H1 (cell line): ENCODE measurements around the gene ARHGAP4. TPM values are rescaled to one million over a fixed set of nuclear protein-coding genes. Genes with fewer than 3 reads are reported as not detected.

ENCODE experiments used
- CTCF ChIA-PET: fragments of 300-600 bp; sonication (Branson Sonifier 250); formaldehyde crosslinking; loops from one replicate; lab custom pipeline; 2021; ENCODE audit not compliant: partially characterized antibody; lab: Charles Lee
- POLR2A ChIA-PET: fragments of 300-600 bp; sonication (Branson Sonifier 250); formaldehyde crosslinking; loops from one replicate; lab custom pipeline; 2021; ENCODE audit warnings: inconsistent platforms; ENCODE audit not compliant: partially characterized antibody; lab: Charles Lee
- DNase-seq, 2 experiments: peaks; one replicate each; pipeline versions ENCODE4 v3.0.0 to v3.0.0-alpha.2; 2010 to 2022; ENCODE audit warnings: low spot score in 2 of 2, low read depth in 1 of 2, mixed read lengths in 1 of 2
- FAIRE-seq: peaks from 2 replicates; lab custom pipeline; 2011; peaks lifted over from hg19 to GRCh38; lab: Jason Lieb, UNC
- H2AFZ ChIP-seq: 2 replicates; pipeline ENCODE4 v1.8.1; 2012; ENCODE audit warnings: low read length, inconsistent platforms
- H2AK5ac ChIP-seq: 2 replicates; pipeline ENCODE4 v1.6.1; 2013; ENCODE audit warnings: low read depth, low read length
- H2BK120ac ChIP-seq: replicated peaks from 2 replicates; pipeline ENCODE3; 2013; ENCODE audit warnings: low read depth, low read length, inconsistent platforms
- H2BK12ac ChIP-seq: 2 replicates; pipeline ENCODE4 v1.6.1; 2013; ENCODE audit warnings: low read depth, low read length
- H2BK15ac ChIP-seq: 2 replicates; pipeline ENCODE4 v1.6.1; 2013; ENCODE audit warnings: low read length
- H2BK20ac ChIP-seq: 2 replicates; pipeline ENCODE4 v1.6.1; 2013; ENCODE audit warnings: low read length
- H2BK5ac ChIP-seq: 2 replicates; pipeline ENCODE4 v1.6.1; 2013; ENCODE audit warnings: low read depth, low read length
- H3K14ac ChIP-seq: 2 replicates; pipeline ENCODE4 v1.6.1; 2013; ENCODE audit warnings: inconsistent platforms; ENCODE audit not compliant: insufficient read length
- H3K18ac ChIP-seq: 2 replicates; pipeline ENCODE4 v1.6.1; 2013; ENCODE audit warnings: low read length; ENCODE audit errors: extremely low read depth
- H3K23ac ChIP-seq: 2 replicates; pipeline ENCODE4 v1.6.1; 2013; ENCODE audit warnings: inconsistent platforms; ENCODE audit not compliant: insufficient read length
- H3K23me2 ChIP-seq: 2 replicates; pipeline ENCODE4 v1.6.1; 2013; ENCODE audit warnings: low read depth, low read length
- H3K27ac ChIP-seq: 2 replicates; pipeline ENCODE4 v1.6.1; 2011; ENCODE audit warnings: low read depth, low read length, inconsistent platforms
- H3K27me3 ChIP-seq, 4 experiments: replicated peaks in 1 of 4; 1 replicate in 1 of 4; 2 replicates in 3 of 4; pipeline versions ENCODE4 v1.6.1 to v1.8.1; 2011 to 2013; ENCODE audit warnings: low read length in 3 of 4, mild to moderate bottlenecking in 3 of 4, inconsistent platforms in 2 of 4, mixed read lengths in 2 of 4, moderate library complexity in 1 of 4; ENCODE audit not compliant: control insufficient read depth in 3 of 4, insufficient read depth in 3 of 4; ENCODE audit errors: extremely low read depth in 1 of 4
- H3K36me3 ChIP-seq, 4 experiments: 2 replicates each; pipeline versions ENCODE4 v1.6.1 to v1.8.1; 2011 to 2013; ENCODE audit warnings: mild to moderate bottlenecking in 4 of 4, low read length in 3 of 4, moderate library complexity in 2 of 4, control low read depth in 1 of 4, inconsistent platforms in 1 of 4; ENCODE audit not compliant: insufficient read depth in 4 of 4, control insufficient read depth in 2 of 4
- H3K4ac ChIP-seq: replicated peaks from 2 replicates; pipeline ENCODE3; 2013; ENCODE audit warnings: low read length, low read depth, mixed read lengths, inconsistent platforms; ENCODE audit not compliant: insufficient read length
- H3K4me1 ChIP-seq, 4 experiments: replicated peaks in 1 of 4; 1 replicate in 1 of 4; 2 replicates in 3 of 4; pipeline versions ENCODE4 v1.6.1 to v1.8.1; 2011 to 2013; ENCODE audit warnings: low read length in 3 of 4, inconsistent platforms in 2 of 4, mixed read lengths in 1 of 4; ENCODE audit not compliant: insufficient read depth in 4 of 4, control insufficient read depth in 3 of 4
- H3K4me2 ChIP-seq, 2 experiments: 2 replicates each; pipeline versions ENCODE4 v1.6.1 to v1.8.1; 2011 to 2013; ENCODE audit warnings: low read depth in 2 of 2, low read length in 2 of 2, control low read depth in 1 of 2, inconsistent platforms in 1 of 2, mild to moderate bottlenecking in 1 of 2; ENCODE audit not compliant: insufficient read depth in 1 of 2
- H3K4me3 ChIP-seq, 4 experiments: fragments of 200-600, 300-600 bp in 1 of 4; sonication (generic), shearing (Covaris generic), sonication (Bioruptor Twin) in 1 of 4; 2 replicates each; pipeline versions ENCODE4 v1.5.1 to v1.8.1; 2011 to 2016; ENCODE audit warnings: low read length in 4 of 4, low read depth in 3 of 4, control low read depth in 2 of 4, inconsistent platforms in 2 of 4, mild to moderate bottlenecking in 2 of 4, mixed read lengths in 1 of 4, moderate library complexity in 1 of 4; ENCODE audit not compliant: insufficient read depth in 2 of 4; ENCODE audit errors: extremely low read depth in 1 of 4
- H3K56ac ChIP-seq: replicated peaks from 2 replicates; pipeline ENCODE3; 2013; ENCODE audit warnings: low read depth, mild to moderate bottlenecking, mixed read lengths, low read length, inconsistent platforms; ENCODE audit not compliant: insufficient read length
- H3K79me1 ChIP-seq: 2 replicates; pipeline ENCODE4 v1.6.1; 2013; ENCODE audit warnings: low read depth, low read length, control low read depth
- H3K79me2 ChIP-seq, 2 experiments: 2 replicates each; pipeline versions ENCODE4 v1.6.1 to v1.8.1; 2012 to 2013; ENCODE audit warnings: low read length in 2 of 2, mild to moderate bottlenecking in 2 of 2, inconsistent platforms in 1 of 2; ENCODE audit not compliant: insufficient read depth in 2 of 2, control insufficient read depth in 1 of 2
- H3K9ac ChIP-seq, 4 experiments: replicated peaks in 1 of 4; 1 replicate in 1 of 4; 2 replicates in 3 of 4; pipeline versions ENCODE4 v1.6.1 to v1.8.1; 2011 to 2013; ENCODE audit warnings: low read depth in 3 of 4, low read length in 3 of 4, control low read depth in 2 of 4, mild to moderate bottlenecking in 2 of 4, moderate library complexity in 2 of 4, inconsistent platforms in 1 of 4; ENCODE audit errors: extremely low read depth in 1 of 4
- H3K9me3 ChIP-seq, 2 experiments: 2 replicates each; pipeline versions ENCODE4 v1.6.1 to v1.8.1; 2012 to 2013; ENCODE audit warnings: mild to moderate bottlenecking in 2 of 2, moderate library complexity in 2 of 2, control low read depth in 1 of 2, inconsistent platforms in 1 of 2, low read depth in 1 of 2, low read length in 1 of 2, mixed read lengths in 1 of 2; ENCODE audit not compliant: insufficient read depth in 2 of 2
- H4K20me1 ChIP-seq, 2 experiments: replicated peaks in 1 of 2; 2 replicates each; pipeline versions ENCODE3 to v1.8.1; 2011 to 2013; ENCODE audit warnings: inconsistent platforms in 2 of 2, low read length in 2 of 2, mild to moderate bottlenecking in 1 of 2; ENCODE audit not compliant: insufficient read depth in 2 of 2, control insufficient read depth in 1 of 2
- H4K5ac ChIP-seq: 2 replicates; pipeline ENCODE4 v1.6.1; 2013; ENCODE audit warnings: low read length, low read depth, mixed read lengths, inconsistent platforms; ENCODE audit not compliant: insufficient read length
- H4K8ac ChIP-seq: 2 replicates; pipeline ENCODE4 v1.8.0; 2013; ENCODE audit warnings: mild to moderate bottlenecking, moderate library complexity, low read length, inconsistent platforms; ENCODE audit not compliant: insufficient read depth; ENCODE audit errors: extremely low read depth
- H4K91ac ChIP-seq: replicated peaks from 2 replicates; pipeline ENCODE3; 2013; ENCODE audit warnings: low read length, mixed read lengths, inconsistent platforms; ENCODE audit not compliant: insufficient read length
- BACH1 ChIP-seq: IDR thresholded peaks from 2 replicates; pipeline ENCODE4 v1.6.1; 2012; ENCODE audit warnings: low read length, improper control_type of control experiment
- BRCA1 ChIP-seq: IDR thresholded peaks from 2 replicates; pipeline ENCODE4 v1.6.1; 2012; ENCODE audit warnings: low read depth, low read length, improper control_type of control experiment
- CTBP2 ChIP-seq: IDR thresholded peaks from 2 replicates; pipeline ENCODE4 v1.7.0; 2011; ENCODE audit warnings: borderline replicate concordance, mild to moderate bottlenecking, moderate library complexity, mixed read lengths, low read length; ENCODE audit not compliant: insufficient read depth, insufficient read length
- EP300 ChIP-seq, 2 experiments: IDR thresholded peaks; 1 replicate in 1 of 2; 2 replicates in 1 of 2; pipeline ENCODE4 v1.6.1; 2011 to 2012; ENCODE audit warnings: low read depth in 2 of 2, low read length in 2 of 2, mild to moderate bottlenecking in 2 of 2, borderline replicate concordance in 1 of 2, inconsistent platforms in 1 of 2, moderate library complexity in 1 of 2
- FOSL1 ChIP-seq: IDR thresholded peaks from 2 replicates; pipeline ENCODE4 v1.6.1; 2011; ENCODE audit warnings: mild to moderate bottlenecking, low read depth, low read length, moderate library complexity; ENCODE audit not compliant: insufficient read depth
- HDAC6 ChIP-seq: IDR thresholded peaks from one replicate; pipeline ENCODE4 v1.7.1; 2012; ENCODE audit warnings: low read depth, mild to moderate bottlenecking, inconsistent platforms, low read length, moderate library complexity
- JUND ChIP-seq: IDR thresholded peaks from 2 replicates; pipeline ENCODE4 v1.6.1; 2011; ENCODE audit warnings: mild to moderate bottlenecking, improper control_type of control experiment, low read length
- KDM1A ChIP-seq: fragments of 200-600, 300-600 bp; sonication (generic); IDR thresholded peaks from 2 replicates; pipeline ENCODE4 v1.7.1; 2016; ENCODE audit warnings: mild to moderate bottlenecking, low read length, borderline replicate concordance
- MAFK ChIP-seq: IDR thresholded peaks from 2 replicates; pipeline ENCODE4 v1.6.1; 2012; ENCODE audit warnings: low read depth, mild to moderate bottlenecking, improper control_type of control experiment, low read length
- POU5F1 ChIP-seq: IDR thresholded peaks from 2 replicates; pipeline ENCODE4 v1.6.1; 2011; ENCODE audit warnings: low read depth, mild to moderate bottlenecking, low read length, moderate library complexity
- RFX5 ChIP-seq: IDR thresholded peaks from 2 replicates; pipeline ENCODE4 v1.6.1; 2011; ENCODE audit warnings: low read depth, low read length, improper control_type of control experiment, borderline replicate concordance
- SP1 ChIP-seq: IDR thresholded peaks from 2 replicates; pipeline ENCODE4 v1.6.1; 2011; ENCODE audit warnings: low read depth, low read length
- TAF1 ChIP-seq: IDR thresholded peaks from 2 replicates; pipeline ENCODE4 v1.6.1; 2011; ENCODE audit warnings: mild to moderate bottlenecking, low read depth, low read length
- TCF12 ChIP-seq: IDR thresholded peaks from 2 replicates; pipeline ENCODE4 v1.6.1; 2011; ENCODE audit warnings: low read depth, mild to moderate bottlenecking, low read length
- YY1 ChIP-seq: IDR thresholded peaks from 2 replicates; pipeline ENCODE4 v1.6.1; 2011; ENCODE audit warnings: low read depth, mild to moderate bottlenecking, low read length
- polyA plus RNA-seq, 7 experiments: library from polyadenylated mRNA; depleted of rRNA in 3 of 7; stranded (reverse) in 5 of 7; unstranded in 2 of 7; fragments of >200 nt in 5 of 7; fragments of 200-250 nt in 2 of 7; gene quantifications; 1 replicate in 5 of 7; 2 replicates in 1 of 7; 4 replicates in 1 of 7; pipeline versions ENCODE4 v1.2.1 to v1.2.3, GENCODE V29; 2011 to 2013; ENCODE audit warnings: missing spikeins in 2 of 7, mixed read lengths in 2 of 7
- total RNA-seq: library from RNA; stranded (reverse); fragmentation: NEBNext Ultra II Directional; extraction: Animal tissue kit (Norgen Biotek cat#: 25700); gene quantifications from 2 replicates; pipeline ENCODE4 v1.2.1, GENCODE V29; 2021
- TF ChIP-seq, protein P1 (sequence below): IDR thresholded peaks from 2 replicates; pipeline ENCODE4 v1.6.1; 2011; ENCODE audit warnings: low read depth, mild to moderate bottlenecking, low read length; ENCODE audit not compliant: insufficient read depth

ARHGAP4 gene
- total and polyA plus RNA-seq, 2 of the 8 experiments (the other 6 are each of a cell fraction or from before 2014, with no cell fraction given) = 23.9 to 26.0 TPM

DNA sequence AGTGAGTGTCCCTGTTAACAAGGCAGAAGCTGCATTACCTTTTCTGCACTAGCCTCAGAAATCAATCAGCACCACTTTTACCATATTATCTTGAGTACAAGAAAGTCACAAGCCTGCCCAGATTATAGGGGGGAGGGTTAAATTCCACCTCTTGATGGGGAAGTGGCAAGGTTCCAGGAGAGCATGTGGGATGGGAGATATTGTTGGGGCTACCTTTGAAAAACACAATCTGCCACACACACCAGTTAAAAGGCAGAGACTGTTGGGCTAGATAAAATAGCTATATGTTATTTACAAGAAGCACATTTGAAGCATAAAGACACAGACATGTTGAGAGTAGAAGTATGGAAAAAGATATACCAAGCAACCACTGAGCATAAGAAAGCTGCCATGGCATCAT, 28.2 kb downstream of the ARHGAP4 start:
- H4K5ac ChIP-seq = no peak overlapping the region
- H4K91ac ChIP-seq = no peak overlapping the region
- H3K79me2 ChIP-seq = no peaks in the 10 kb centered on the region
- peaks cover 0 to 8% (median 0%) of the 10 kb centered on the region in 4 experiments; a peak in 1 of 7 replicates for H3K4me1 ChIP-seq
- no peak overlapping the region for H2BK120ac ChIP-seq
- ChIA-PET CTCF (no interaction called here), POLR2A (interaction anchor here (0.9 kb wide), 1 partner anchor 49 kb away, joined by 3 read pairs; no protein-coding TSS in a partner anchor)
- H3K4me2 ChIP-seq = no peak overlapping the region
- DNase-seq = no peak
- H3K56ac ChIP-seq = no peak overlapping the region
- no peaks in the 10 kb centered on the region for H3K27me3 ChIP-seq
- H3K4me3 ChIP-seq = no peak overlapping the region
- no peak overlapping the region for H2AFZ ChIP-seq
- no peaks in the 10 kb centered on the region for H3K36me3 ChIP-seq
- H3K4ac ChIP-seq = no peak overlapping the region
- no peak overlapping the region for H2BK15ac ChIP-seq
- no peak overlapping the region for H2AK5ac ChIP-seq
- H3K23ac ChIP-seq = no peak overlapping the region
- H3K18ac ChIP-seq = no peak overlapping the region
- no peak overlapping the region for H3K14ac ChIP-seq
- no peaks in the 10 kb centered on the region for H3K9me3 ChIP-seq
- H2BK12ac ChIP-seq = no peak overlapping the region
- peak; percentile 13 for FAIRE-seq
- H3K9ac ChIP-seq = no peak overlapping the region
- peaks cover 3% of the 10 kb centered on the region; the same call in 1 of the 2 replicates for H3K23me2 ChIP-seq
- peaks cover 0 to 2% of the 10 kb centered on the region in 2 experiments for H4K20me1 ChIP-seq
- no peaks in the 10 kb centered on the region for H3K79me1 ChIP-seq
- H3K27ac ChIP-seq = no peak overlapping the region
- H2BK5ac ChIP-seq = no peak overlapping the region
- no peak overlapping the region for H4K8ac ChIP-seq
- no peak overlapping the region for H2BK20ac ChIP-seq
- TF ChIP-seq FOSL1 = no peak
- TF ChIP-seq YY1 = no peak
- TF ChIP-seq KDM1A = no peak
- no peak for TF ChIP-seq JUND
- TF ChIP-seq MAFK = no peak
- no peak for TF ChIP-seq BRCA1
- TF ChIP-seq SP1 = no peak
- no peak for TF ChIP-seq EP300 (IDR thresholded peaks at IDR 0.05; ENCODE audit: borderline replicate concordance in 1 of 2, low read depth in 2 of 2, low read length in 2 of 2)
- TF ChIP-seq POU5F1 = no peak
- TF ChIP-seq BACH1 = no peak
- no peak for TF ChIP-seq CTBP2
- no peak for TF ChIP-seq TCF12
- TF ChIP-seq RFX5 = no peak
- no peak for TF ChIP-seq HDAC6
- TF ChIP-seq, protein P1, sequence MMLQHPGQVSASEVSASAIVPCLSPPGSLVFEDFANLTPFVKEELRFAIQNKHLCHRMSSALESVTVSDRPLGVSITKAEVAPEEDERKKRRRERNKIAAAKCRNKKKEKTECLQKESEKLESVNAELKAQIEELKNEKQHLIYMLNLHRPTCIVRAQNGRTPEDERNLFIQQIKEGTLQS = no peak
- no peak for TF ChIP-seq TAF1
